ENCODE results near the gene DHRS9. TPM values are rescaled to one million over a fixed set of nuclear protein-coding genes. Genes with fewer than 3 reads are reported as not detected.

DHRS9 gene
- total and polyA plus RNA-seq, 4 donors = 2.5 to 8.9 (median 3.9) TPM

- no peak overlapping the region for H3K4me3 ChIP-seq (ENCODE audit: low read depth, low read length)
- no peak for DNase-seq (ENCODE audit: low read depth in 4 of 6, low spot score in 6 of 6)
- H3K4me1 ChIP-seq (ENCODE audit: control insufficient read depth, insufficient read depth, low read length) = no peaks in the 10 kb centered on the region
- no peaks in the 10 kb centered on the region for H3K9me3 ChIP-seq (ENCODE audit: control insufficient read depth, insufficient read depth, low read length)
- H3K27me3 ChIP-seq (ENCODE audit: control insufficient read depth, insufficient read depth, low read length) = no peaks in the 10 kb centered on the region
- H3K36me3 ChIP-seq (ENCODE audit: control insufficient read depth, insufficient read depth, low read length) = no peaks in the 10 kb centered on the region
- WGBS (ENCODE audit: insufficient coverage) = 48% methylated on average over 2 of the region's 2 CpGs
- H3K27ac ChIP-seq (ENCODE audit: low read depth, low read length) = no peak overlapping the region
These were observed 8.4 kb downstream of the DHRS9 start for GRCh38 chr2:169077674-169078240.

- Histone ChIP-seq H3K27ac (ENCODE audit: low read depth, low read length) (no peak overlapping the region), H3K27me3 (ENCODE audit: control insufficient read depth, insufficient read depth, low read length) (no peaks in the 10 kb centered on the region), H3K36me3 (ENCODE audit: control insufficient read depth, insufficient read depth, low read length) (no peaks in the 10 kb centered on the region), H3K4me1 (ENCODE audit: control insufficient read depth, insufficient read depth, low read length) (no peaks in the 10 kb centered on the region), H3K9me3 (ENCODE audit: control insufficient read depth, insufficient read depth, low read length) (no peaks in the 10 kb centered on the region), H3K4me3 (ENCODE audit: low read depth, low read length) (no peak overlapping the region)
- no peak for DNase-seq (ENCODE audit: low read depth in 4 of 6, low spot score in 6 of 6)
- 100% methylated on average over 1 of the region's 2 CpGs for WGBS (ENCODE audit: insufficient coverage)
These were observed 11.1 kb downstream of the DHRS9 start for GRCh38 chr2:169080250-169081069.

- Histone ChIP-seq H3K9me3 (ENCODE audit: control insufficient read depth, insufficient read depth, low read length) (no peaks in the 10 kb centered on the region), H3K36me3 (ENCODE audit: control insufficient read depth, insufficient read depth, low read length) (no peaks in the 10 kb centered on the region), H3K4me3 (ENCODE audit: low read depth, low read length) (no peak overlapping the region), H3K4me1 (ENCODE audit: control insufficient read depth, insufficient read depth, low read length) (no peaks in the 10 kb centered on the region), H3K27me3 (ENCODE audit: control insufficient read depth, insufficient read depth, low read length) (no peaks in the 10 kb centered on the region), H3K27ac (ENCODE audit: low read depth, low read length) (no peak overlapping the region)
- no peak for DNase-seq (ENCODE audit: low read depth in 4 of 6, low spot score in 6 of 6)
- WGBS (ENCODE audit: insufficient coverage) = 84% methylated on average over 4 of the region's 5 CpGs
These were observed 12.2 kb downstream of the DHRS9 start for GRCh38 chr2:169081551-169081950.

- Histone ChIP-seq H3K36me3 (ENCODE audit: control insufficient read depth, insufficient read depth, low read length) (no peaks in the 10 kb centered on the region), H3K9me3 (ENCODE audit: control insufficient read depth, insufficient read depth, low read length) (no peaks in the 10 kb centered on the region), H3K4me1 (ENCODE audit: control insufficient read depth, insufficient read depth, low read length) (no peaks in the 10 kb centered on the region), H3K4me3 (ENCODE audit: low read depth, low read length) (no peak overlapping the region), H3K27ac (ENCODE audit: low read depth, low read length) (no peak overlapping the region), H3K27me3 (ENCODE audit: control insufficient read depth, insufficient read depth, low read length) (no peaks in the 10 kb centered on the region)
- WGBS (ENCODE audit: insufficient coverage) = 78% methylated on average over 3 of the region's 4 CpGs
- DNase-seq (ENCODE audit: low read depth in 4 of 6, low spot score in 6 of 6) = peak in 1 of 6 donors; percentile 16
These were observed 13.6 kb downstream of the DHRS9 start for GRCh38 chr2:169082995-169083394.

GRCh38 chr2:169086893-169087467 is 17.6 kb downstream of the DHRS9 start:
- Histone ChIP-seq H3K27me3 (ENCODE audit: control insufficient read depth, insufficient read depth, low read length) (no peaks in the 10 kb centered on the region), H3K36me3 (ENCODE audit: control insufficient read depth, insufficient read depth, low read length) (no peaks in the 10 kb centered on the region), H3K4me1 (ENCODE audit: control insufficient read depth, insufficient read depth, low read length) (no peaks in the 10 kb centered on the region), H3K9me3 (ENCODE audit: control insufficient read depth, insufficient read depth, low read length) (no peaks in the 10 kb centered on the region), H3K4me3 (ENCODE audit: low read depth, low read length) (no peak overlapping the region), H3K27ac (ENCODE audit: low read depth, low read length) (no peak overlapping the region)
- no peak for DNase-seq (ENCODE audit: low read depth in 4 of 6, low spot score in 6 of 6)
- 89% methylated on average over 1 of the region's 3 CpGs for WGBS (ENCODE audit: insufficient coverage)

GRCh38 chr2:169087757-169088379 is 18.5 kb downstream of the DHRS9 start:
- 71% methylated on average over 3 of the region's 6 CpGs for WGBS (ENCODE audit: insufficient coverage)
- no peaks in the 10 kb centered on the region for H3K9me3 ChIP-seq (ENCODE audit: control insufficient read depth, insufficient read depth, low read length)
- H3K4me3 ChIP-seq (ENCODE audit: low read depth, low read length) = no peak overlapping the region

DNA sequence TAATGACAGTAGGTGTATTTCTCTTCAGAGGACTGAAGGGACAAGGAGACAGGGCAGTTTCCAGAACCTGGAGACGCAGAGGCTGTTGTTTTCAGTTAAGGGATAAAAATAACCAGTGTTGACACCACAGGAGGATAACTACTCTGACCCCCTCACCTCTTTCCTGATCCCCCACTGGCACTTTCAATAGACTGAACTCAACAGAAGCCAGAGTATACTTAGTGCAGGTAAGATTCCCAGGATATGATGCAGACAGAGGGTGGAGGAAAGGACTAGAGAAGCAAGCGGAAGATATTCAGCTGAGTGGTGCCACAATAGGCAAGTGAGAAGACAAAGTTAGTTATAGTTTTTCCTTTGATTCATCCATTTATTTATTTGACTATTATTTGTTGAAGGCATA is 19.8 kb downstream of the DHRS9 start:
- no peak for DNase-seq (ENCODE audit: low read depth in 4 of 6, low spot score in 6 of 6)
- Histone ChIP-seq H3K27ac (ENCODE audit: low read depth, low read length) (no peak overlapping the region), H3K36me3 (ENCODE audit: control insufficient read depth, insufficient read depth, low read length) (no peaks in the 10 kb centered on the region), H3K9me3 (ENCODE audit: control insufficient read depth, insufficient read depth, low read length) (no peaks in the 10 kb centered on the region), H3K4me1 (ENCODE audit: control insufficient read depth, insufficient read depth, low read length) (no peaks in the 10 kb centered on the region), H3K4me3 (ENCODE audit: low read depth, low read length) (no peak overlapping the region), H3K27me3 (ENCODE audit: control insufficient read depth, insufficient read depth, low read length) (no peaks in the 10 kb centered on the region)
- no CpG with 5 or more reads among the region's 2 CpGs for WGBS (ENCODE audit: insufficient coverage)

More at GRCh38 chr2:169087757-169088379, 18.5 kb downstream of the DHRS9 start:
- Histone ChIP-seq H3K27me3 (ENCODE audit: control insufficient read depth, insufficient read depth, low read length) (no peaks in the 10 kb centered on the region), H3K27ac (ENCODE audit: low read depth, low read length) (no peak overlapping the region), H3K36me3 (ENCODE audit: control insufficient read depth, insufficient read depth, low read length) (no peaks in the 10 kb centered on the region), H3K4me1 (ENCODE audit: control insufficient read depth, insufficient read depth, low read length) (no peaks in the 10 kb centered on the region)
- no peak for DNase-seq (ENCODE audit: low read depth in 4 of 6, low spot score in 6 of 6)

DNA sequence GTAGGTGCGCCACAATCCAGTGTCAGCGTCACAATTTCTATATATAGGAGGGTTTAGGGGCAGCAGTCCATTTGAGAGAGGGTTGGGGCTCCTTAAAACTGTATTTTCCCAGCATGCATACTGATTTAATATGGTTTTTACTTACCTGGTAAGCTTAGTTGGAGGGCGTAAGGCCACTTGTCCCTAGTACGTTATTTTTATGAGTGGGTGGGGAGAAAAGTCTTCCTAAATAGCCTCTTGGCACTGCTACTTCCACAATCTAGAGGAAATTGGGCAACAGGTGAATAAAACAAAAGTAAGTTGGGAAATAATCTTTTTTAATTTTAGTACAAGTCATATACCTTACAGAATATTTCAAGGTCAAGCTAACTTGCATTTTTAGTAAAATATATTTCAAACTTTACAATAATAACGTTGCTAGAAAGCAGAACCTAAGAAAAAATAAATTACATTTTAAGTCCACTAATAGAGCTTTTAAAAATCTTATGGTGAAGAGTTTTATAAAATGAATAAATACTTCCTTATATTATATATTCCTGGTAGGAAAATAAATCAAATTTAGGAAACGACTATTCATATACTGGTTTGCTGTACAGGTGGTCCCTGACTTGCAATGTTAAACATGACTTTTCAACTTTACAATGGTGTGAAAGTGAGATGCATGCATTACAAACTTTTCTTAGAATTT is 20.9 kb downstream of the DHRS9 start:
- H3K9me3 ChIP-seq (ENCODE audit: control insufficient read depth, insufficient read depth, low read length) = no peaks in the 10 kb centered on the region
- no peaks in the 10 kb centered on the region for H3K4me1 ChIP-seq (ENCODE audit: control insufficient read depth, insufficient read depth, low read length)
- no CpG with 5 or more reads among the region's 6 CpGs for WGBS (ENCODE audit: insufficient coverage)
- H3K4me3 ChIP-seq (ENCODE audit: low read depth, low read length) = no peak overlapping the region
- no peak overlapping the region for H3K27ac ChIP-seq (ENCODE audit: low read depth, low read length)
- H3K27me3 ChIP-seq (ENCODE audit: control insufficient read depth, insufficient read depth, low read length) = no peaks in the 10 kb centered on the region
- no peaks in the 10 kb centered on the region for H3K36me3 ChIP-seq (ENCODE audit: control insufficient read depth, insufficient read depth, low read length)
- no peak for DNase-seq (ENCODE audit: low read depth in 4 of 6, low spot score in 6 of 6)

DNA sequence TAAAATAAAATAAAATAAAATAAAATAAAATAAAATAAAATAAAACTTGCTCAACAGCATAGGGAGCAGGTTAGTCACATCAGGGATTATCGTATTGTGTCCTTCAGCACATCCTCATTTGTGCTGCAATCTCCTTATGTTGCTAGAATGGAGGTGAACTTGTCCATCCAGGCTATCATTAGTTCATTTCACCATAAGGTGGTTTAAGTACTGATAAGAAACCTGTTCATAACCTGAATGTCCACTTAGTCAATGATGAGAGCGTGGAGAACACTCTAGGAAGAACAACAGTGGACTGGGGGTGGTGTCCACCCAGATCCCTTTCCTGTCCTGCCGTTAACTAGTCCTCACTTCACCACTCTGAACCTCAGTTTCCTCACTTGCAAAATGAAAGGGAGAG is 21.9 kb downstream of the DHRS9 start:
- 100% methylated on average over 1 of the region's 3 CpGs for WGBS (ENCODE audit: insufficient coverage)

More for the DNA sequence above, 21.9 kb downstream of the DHRS9 start:
- DNase-seq (ENCODE audit: low read depth in 4 of 6, low spot score in 6 of 6) = no peak
- H3K27ac ChIP-seq (ENCODE audit: low read depth, low read length) = no peak overlapping the region
- H3K4me1 ChIP-seq (ENCODE audit: control insufficient read depth, insufficient read depth, low read length) = no peaks in the 10 kb centered on the region
- H3K36me3 ChIP-seq (ENCODE audit: control insufficient read depth, insufficient read depth, low read length) = no peaks in the 10 kb centered on the region
- H3K9me3 ChIP-seq (ENCODE audit: control insufficient read depth, insufficient read depth, low read length) = no peaks in the 10 kb centered on the region
- no peak overlapping the region for H3K4me3 ChIP-seq (ENCODE audit: low read depth, low read length)
- no peaks in the 10 kb centered on the region for H3K27me3 ChIP-seq (ENCODE audit: control insufficient read depth, insufficient read depth, low read length)

All from spinal cord (tissue), 10 donors.